B cell (primary cell): ENCODE data around the gene NPHP4. TPM values are rescaled to one million over a fixed set of nuclear protein-coding genes. Genes with fewer than 3 reads are reported as not detected.

Experiments
- ATAC-seq: fragments of 200-7000 bp; cut with Tn5 transposase; one replicate; pipeline ENCODE4 v1.10.0; 2021; ENCODE audit warnings: low read depth, mild to moderate bottlenecking, moderate number of reproducible peaks, moderate library complexity
- CTCF ChIA-PET: fragments of 350-600 bp; sonication (Branson Sonifier 250); formaldehyde crosslinking; loops from one replicate; lab custom pipeline; 2021; ENCODE audit warnings: antibody characterized with exemption, inconsistent platforms; lab: Charles Lee
- POLR2A ChIA-PET: fragments of 350-600 bp; sonication (Branson Sonifier 250); formaldehyde crosslinking; loops from one replicate; lab custom pipeline; 2021; ENCODE audit warnings: antibody characterized with exemption; lab: Charles Lee
- DNase-seq: peaks from one replicate; pipeline ENCODE4 v3.0.0; 2013
- H2AFZ ChIP-seq: 2 replicates; pipeline ENCODE4 v1.6.1; 2012; ENCODE audit warnings: mild to moderate bottlenecking, low read depth, low read length; ENCODE audit not compliant: insufficient read depth, poor library complexity, severe bottlenecking
- H3K27ac ChIP-seq, 2 donors: 1 replicate in 1 of 2; 2 replicates in 1 of 2; pipeline ENCODE4 v1.5.1; 2012 to 2013; ENCODE audit warnings: low read length in 2 of 2, mild to moderate bottlenecking in 2 of 2, moderate library complexity in 1 of 2
- H3K27me3 ChIP-seq, 4 experiments: fragments of 200-600 bp in 1 of 4; sonication (generic) in 1 of 4; replicated peaks in 1 of 4; 1 replicate in 2 of 4; 2 replicates in 2 of 4; pipeline versions ENCODE4 v1.6.1 to v1.7.0; 2013 to 2016; ENCODE audit warnings: low read length in 3 of 4, mild to moderate bottlenecking in 2 of 4, mixed read lengths in 1 of 4, moderate library complexity in 1 of 4; ENCODE audit not compliant: insufficient read depth in 4 of 4, control insufficient read depth in 3 of 4; ENCODE audit errors: control extremely low read depth in 1 of 4
- H3K36me3 ChIP-seq, 2 experiments: replicated peaks in 1 of 2; 1 replicate in 1 of 2; 2 replicates in 1 of 2; pipeline versions ENCODE4 v1.6.1 to v1.7.1; 2013; ENCODE audit warnings: low read length in 1 of 2; ENCODE audit not compliant: insufficient read depth in 2 of 2, control insufficient read depth in 1 of 2; ENCODE audit errors: control extremely low read depth in 1 of 2, extremely low read depth in 1 of 2
- H3K4me1 ChIP-seq, 2 donors: fragments of 200-600 bp in 1 of 2; sonication (generic) in 1 of 2; 1 replicate in 1 of 2; 2 replicates in 1 of 2; pipeline versions ENCODE4 v1.5.1 to v1.6.1; 2013 to 2017; ENCODE audit warnings: low read length in 2 of 2; ENCODE audit not compliant: control insufficient read depth in 2 of 2, insufficient read depth in 2 of 2
- H3K4me2 ChIP-seq: replicated peaks from 2 replicates; pipeline ENCODE3; 2012; ENCODE audit warnings: mild to moderate bottlenecking, low read depth, low read length; ENCODE audit not compliant: poor library complexity, severe bottlenecking
- H3K4me3 ChIP-seq, 5 experiments: fragments of 200-600 bp in 1 of 5; sonication (generic) in 1 of 5; 1 replicate in 3 of 5; 2 replicates in 2 of 5; pipeline versions ENCODE4 v1.5.1 to v1.7.0; 2011 to 2016; ENCODE audit warnings: low read length in 4 of 5, mild to moderate bottlenecking in 4 of 5, low read depth in 2 of 5, control low read depth in 1 of 5, moderate library complexity in 1 of 5; ENCODE audit not compliant: insufficient read depth in 1 of 5; ENCODE audit errors: control extremely low read depth in 1 of 5, extremely low read depth in 1 of 5
- H3K79me2 ChIP-seq: fragments of 200-600 bp; sonication (generic); one replicate; pipeline ENCODE4 v1.6.0; 2016; ENCODE audit warnings: low read length; ENCODE audit not compliant: control insufficient read depth, insufficient read depth
- H3K9ac ChIP-seq: fragments of 200-600 bp; sonication (generic); 2 replicates; pipeline ENCODE4 v1.6.1; 2017; ENCODE audit warnings: mild to moderate bottlenecking, low read length, moderate library complexity
- H3K9me3 ChIP-seq, 3 donors: one replicate each; pipeline versions ENCODE4 v1.6.1 to v1.7.1; 2013; ENCODE audit warnings: low read length in 2 of 3; ENCODE audit not compliant: control insufficient read depth in 2 of 3, insufficient read depth in 1 of 3; ENCODE audit errors: control extremely low read depth in 1 of 3
- H4K20me1 ChIP-seq: 2 replicates; pipeline ENCODE4 v1.6.0; 2012; ENCODE audit warnings: mild to moderate bottlenecking, low read length; ENCODE audit not compliant: insufficient read depth, control insufficient read depth, poor library complexity, severe bottlenecking
- H3K27ac Mint-ChIP-seq: one replicate; pipeline ENCODE4 v1.8.0; 2021; ENCODE audit warnings: mixed read lengths
- H3K27me3 Mint-ChIP-seq: one replicate; pipeline ENCODE4 v1.8.0; 2021; ENCODE audit warnings: mixed read lengths
- H3K4me1 Mint-ChIP-seq: one replicate; pipeline ENCODE4 v1.8.0; 2021; ENCODE audit warnings: mixed read lengths
- H3K4me3 Mint-ChIP-seq: one replicate; pipeline ENCODE4 v1.8.0; 2021; ENCODE audit warnings: mixed read lengths
- H3K9me3 Mint-ChIP-seq: one replicate; pipeline ENCODE4 v1.8.0; 2022; ENCODE audit warnings: mixed read lengths; ENCODE audit not compliant: insufficient read depth
- EZH2 ChIP-seq: IDR thresholded peaks from 2 replicates; pipeline ENCODE4 v1.6.1; 2012; ENCODE audit warnings: borderline replicate concordance, low read depth, mild to moderate bottlenecking, moderate library complexity, low read length; ENCODE audit not compliant: insufficient read depth, poor library complexity, severe bottlenecking
- WGBS: methylation state at CpG from one replicate; pipeline ENCODE4 v1.1.5; 2013; ENCODE audit warnings: missing lambda C conversion rate; ENCODE audit not compliant: insufficient coverage; 5-methylcytosine and 5-hydroxymethylcytosine counted together
- intact Hi-C: fragments of 100-400 bp; cut with micrococcal nuclease; formaldehyde crosslinking; loops from one replicate; pipeline ENCODE4 v1.10.0; 2022
- polyA plus RNA-seq: library from polyadenylated mRNA; depleted of rRNA; stranded (reverse); fragments of >200 nt; gene quantifications from 2 replicates; pipeline ENCODE4 v1.2.3, GENCODE V29; 2012
- total RNA-seq, 2 donors: library from RNA; stranded (reverse); fragments of 120-200 nt in 1 of 2; gene quantifications; 1 replicate in 1 of 2; 2 replicates in 1 of 2; pipeline versions ENCODE4 v1.2.3 to v1.2.4, GENCODE V29; 2013 to 2022
- TF ChIP-seq, protein P1 (sequence below): fragments of 200-600 bp; IDR thresholded peaks from one replicate; pipeline ENCODE4 v1.8.0; 2022; ENCODE audit warnings: antibody characterized with exemption, mild to moderate bottlenecking

NPHP4 gene
- total and polyA plus RNA-seq, 2 donors (not counting 1 experiment from before 2014, with no cell fraction given): 6.5 to 14.8 TPM

DNA sequence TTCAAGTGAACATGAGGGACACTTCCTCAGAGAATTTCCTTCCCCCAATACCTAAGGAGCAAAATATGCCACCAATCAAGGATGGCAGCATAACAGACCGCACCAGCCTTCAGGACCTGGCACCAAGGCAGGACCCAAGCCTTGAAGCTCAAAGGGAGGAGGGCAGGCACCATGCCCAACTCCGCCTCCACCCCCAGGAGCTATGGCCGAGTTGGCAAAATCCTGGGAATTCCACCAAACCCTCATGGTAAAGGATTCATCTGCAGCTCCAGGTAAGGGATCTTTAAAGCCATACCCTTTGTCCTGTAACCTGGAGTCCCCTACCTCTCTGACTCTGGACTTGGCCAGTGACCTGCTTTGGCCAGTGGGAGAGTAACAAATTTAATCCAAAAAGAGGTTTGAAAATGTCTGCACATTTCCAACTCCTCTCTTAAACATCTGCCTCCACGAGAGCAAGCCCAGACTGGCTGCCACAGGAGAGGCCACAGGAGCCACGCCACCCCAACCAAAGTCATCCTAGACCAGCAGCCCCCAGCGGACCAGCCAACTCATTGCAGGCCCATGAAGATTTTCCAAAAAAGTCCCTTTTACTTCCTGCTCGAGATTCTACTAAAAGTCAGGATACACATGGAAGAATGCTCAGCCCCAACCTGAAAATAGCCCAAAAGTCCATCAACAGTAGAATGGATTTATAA, 41.9 kb downstream of the NPHP4 start:
- Histone ChIP-seq H3K9me3 (peaks cover 0 to 4% (median under 1%) of the 10 kb centered on the region in 3 donors), H3K27ac (no peak overlapping the region), H3K4me1 (peaks cover 9 to 15% of the 10 kb centered on the region in 2 donors), H4K20me1 (no peaks in the 10 kb centered on the region), H3K9ac (no peak overlapping the region), H3K4me3 (no peak overlapping the region), H3K36me3 (no peaks in the 10 kb centered on the region), H3K4me2 (no peak overlapping the region), H2AFZ (no peak overlapping the region), H3K79me2 (no peaks in the 10 kb centered on the region), H3K27me3 (no peaks in the 10 kb centered on the region)
- ChIA-PET CTCF (no interaction called here), POLR2A (no interaction called here)
- peaks cover 11% of the 10 kb centered on the region for H3K4me1 Mint-ChIP-seq
- DNase-seq (no peak), ATAC-seq (no peak)
- TF ChIP-seq, protein P1, sequence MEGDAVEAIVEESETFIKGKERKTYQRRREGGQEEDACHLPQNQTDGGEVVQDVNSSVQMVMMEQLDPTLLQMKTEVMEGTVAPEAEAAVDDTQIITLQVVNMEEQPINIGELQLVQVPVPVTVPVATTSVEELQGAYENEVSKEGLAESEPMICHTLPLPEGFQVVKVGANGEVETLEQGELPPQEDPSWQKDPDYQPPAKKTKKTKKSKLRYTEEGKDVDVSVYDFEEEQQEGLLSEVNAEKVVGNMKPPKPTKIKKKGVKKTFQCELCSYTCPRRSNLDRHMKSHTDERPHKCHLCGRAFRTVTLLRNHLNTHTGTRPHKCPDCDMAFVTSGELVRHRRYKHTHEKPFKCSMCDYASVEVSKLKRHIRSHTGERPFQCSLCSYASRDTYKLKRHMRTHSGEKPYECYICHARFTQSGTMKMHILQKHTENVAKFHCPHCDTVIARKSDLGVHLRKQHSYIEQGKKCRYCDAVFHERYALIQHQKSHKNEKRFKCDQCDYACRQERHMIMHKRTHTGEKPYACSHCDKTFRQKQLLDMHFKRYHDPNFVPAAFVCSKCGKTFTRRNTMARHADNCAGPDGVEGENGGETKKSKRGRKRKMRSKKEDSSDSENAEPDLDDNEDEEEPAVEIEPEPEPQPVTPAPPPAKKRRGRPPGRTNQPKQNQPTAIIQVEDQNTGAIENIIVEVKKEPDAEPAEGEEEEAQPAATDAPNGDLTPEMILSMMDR: no peak
- TF ChIP-seq EZH2: no peak
- H3K4me3 Mint-ChIP-seq: no peak overlapping the region
- intact Hi-C loops: no loop called here
- H3K27ac Mint-ChIP-seq: no peak overlapping the region
- peaks cover 2% of the 10 kb centered on the region for H3K9me3 Mint-ChIP-seq
- H3K27me3 Mint-ChIP-seq: no peaks in the 10 kb centered on the region
- WGBS: 93% methylated on average over 5 of the region's 7 CpGs

DNA sequence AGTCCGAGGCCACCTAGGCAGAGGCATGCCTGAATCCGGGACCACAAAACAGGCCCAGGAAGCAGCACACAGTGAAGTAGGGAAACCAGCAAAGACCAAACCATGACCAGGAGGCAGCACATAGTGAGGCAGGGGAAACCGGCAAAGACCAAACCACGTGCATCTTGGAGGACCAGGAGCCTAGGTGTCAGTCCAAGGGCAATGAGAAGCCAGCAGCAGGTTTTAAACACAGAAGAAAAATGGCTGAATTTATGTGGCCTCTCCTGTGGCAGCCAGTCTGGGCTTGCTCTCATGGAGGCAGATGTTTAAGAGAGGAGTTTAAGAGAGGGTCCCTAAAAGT, 42.5 kb downstream of the NPHP4 start:
- Mint-ChIP-seq H3K27ac (no peak overlapping the region), H3K4me3 (no peak overlapping the region), H3K9me3 (no peaks in the 10 kb centered on the region), H3K4me1 (peaks cover 5% of the 10 kb centered on the region), H3K27me3 (no peaks in the 10 kb centered on the region)
- CTCF ChIA-PET: no interaction called here
- ATAC-seq (no peak), DNase-seq (no peak)
- Histone ChIP-seq H3K27me3 (no peaks in the 10 kb centered on the region), H3K9me3 (peaks cover 0 to 4% (median 0%) of the 10 kb centered on the region in 3 donors), H2AFZ (no peak overlapping the region), H3K4me2 (no peak overlapping the region), H3K79me2 (no peaks in the 10 kb centered on the region), H3K27ac (no peak overlapping the region), H3K36me3 (no peaks in the 10 kb centered on the region), H4K20me1 (no peaks in the 10 kb centered on the region), H3K4me3 (no peak overlapping the region), H3K4me1 (peaks cover 4 to 9% of the 10 kb centered on the region in 2 donors), H3K9ac (no peak overlapping the region)
- TF ChIP-seq EZH2: no peak
- TF ChIP-seq, protein P1: no peak
- 73% methylated on average over 4 of the region's 4 CpGs for WGBS
- POLR2A ChIA-PET: no interaction called here
- intact Hi-C loops: no loop called here
